ENCODE measurements around the gene RANBP1. TPM values are rescaled to one million over a fixed set of nuclear protein-coding genes. Genes with fewer than 3 reads are reported as not detected.

The RANBP1 gene
- total and polyA plus RNA-seq, 9 of the 15 experiments (the other 6 are each of a cell fraction or from before 2014, with no cell fraction given) = 162 to 2,891 (median 1,289) TPM

DNA sequence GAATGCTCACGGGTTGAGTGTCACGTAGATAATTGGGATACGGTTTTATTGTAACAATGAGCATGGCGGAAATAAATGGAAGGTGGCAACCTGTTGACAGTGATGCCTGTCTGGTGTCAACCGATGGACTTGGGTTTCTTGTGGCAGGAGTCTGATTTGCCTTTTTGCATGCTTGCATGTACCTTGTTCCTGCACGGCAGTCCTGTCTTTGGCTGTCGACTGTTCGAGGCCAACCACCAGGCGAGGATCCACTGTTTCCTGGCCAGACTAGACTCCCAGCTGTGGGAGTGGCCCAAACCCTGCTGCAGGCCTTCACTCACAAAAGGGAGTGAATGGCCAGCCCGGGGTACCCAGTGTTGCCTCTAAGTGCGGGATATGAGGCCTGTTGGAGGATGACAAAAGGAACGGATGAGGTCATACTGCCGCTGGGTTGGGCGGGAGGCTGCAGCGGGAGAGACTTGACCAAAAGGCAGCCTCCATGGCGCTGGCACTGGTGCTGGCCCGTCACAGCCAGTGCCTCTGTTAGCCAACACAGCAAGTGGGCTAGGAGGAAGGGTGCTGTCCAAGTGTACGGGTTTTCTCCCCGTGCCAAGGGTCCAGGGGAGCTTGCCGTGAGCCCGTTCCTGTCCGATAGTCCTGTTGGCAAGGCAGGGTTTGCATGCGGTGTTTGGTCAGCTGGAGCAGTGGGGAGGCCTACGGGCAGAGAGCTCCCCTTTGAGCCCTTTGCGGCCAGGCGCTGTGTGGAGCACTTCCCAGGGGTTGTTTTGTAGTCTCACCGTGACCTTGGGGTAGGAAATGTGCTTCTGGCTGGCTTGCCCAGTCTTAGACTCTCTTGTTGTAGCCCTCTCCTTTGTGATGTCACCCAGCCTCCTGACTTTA, 34.9 kb upstream of the RANBP1 start (continued):
- TF ChIP-seq, protein P1, sequence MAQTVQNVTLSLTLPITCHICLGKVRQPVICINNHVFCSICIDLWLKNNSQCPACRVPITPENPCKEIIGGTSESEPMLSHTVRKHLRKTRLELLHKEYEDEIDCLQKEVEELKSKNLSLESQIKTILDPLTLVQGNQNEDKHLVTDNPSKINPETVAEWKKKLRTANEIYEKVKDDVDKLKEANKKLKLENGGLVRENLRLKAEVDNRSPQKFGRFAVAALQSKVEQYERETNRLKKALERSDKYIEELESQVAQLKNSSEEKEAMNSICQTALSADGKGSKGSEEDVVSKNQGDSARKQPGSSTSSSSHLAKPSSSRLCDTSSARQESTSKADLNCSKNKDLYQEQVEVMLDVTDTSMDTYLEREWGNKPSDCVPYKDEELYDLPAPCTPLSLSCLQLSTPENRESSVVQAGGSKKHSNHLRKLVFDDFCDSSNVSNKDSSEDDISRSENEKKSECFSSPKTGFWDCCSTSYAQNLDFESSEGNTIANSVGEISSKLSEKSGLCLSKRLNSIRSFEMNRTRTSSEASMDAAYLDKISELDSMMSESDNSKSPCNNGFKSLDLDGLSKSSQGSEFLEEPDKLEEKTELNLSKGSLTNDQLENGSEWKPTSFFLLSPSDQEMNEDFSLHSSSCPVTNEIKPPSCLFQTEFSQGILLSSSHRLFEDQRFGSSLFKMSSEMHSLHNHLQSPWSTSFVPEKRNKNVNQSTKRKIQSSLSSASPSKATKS (CRISPR knock-in tag; IDR thresholded peaks at IDR 0.05) = 0 out of 2 replicates have a peak, but pooled peaks have one; percentile 63
- TF ChIP-seq, protein P2, sequence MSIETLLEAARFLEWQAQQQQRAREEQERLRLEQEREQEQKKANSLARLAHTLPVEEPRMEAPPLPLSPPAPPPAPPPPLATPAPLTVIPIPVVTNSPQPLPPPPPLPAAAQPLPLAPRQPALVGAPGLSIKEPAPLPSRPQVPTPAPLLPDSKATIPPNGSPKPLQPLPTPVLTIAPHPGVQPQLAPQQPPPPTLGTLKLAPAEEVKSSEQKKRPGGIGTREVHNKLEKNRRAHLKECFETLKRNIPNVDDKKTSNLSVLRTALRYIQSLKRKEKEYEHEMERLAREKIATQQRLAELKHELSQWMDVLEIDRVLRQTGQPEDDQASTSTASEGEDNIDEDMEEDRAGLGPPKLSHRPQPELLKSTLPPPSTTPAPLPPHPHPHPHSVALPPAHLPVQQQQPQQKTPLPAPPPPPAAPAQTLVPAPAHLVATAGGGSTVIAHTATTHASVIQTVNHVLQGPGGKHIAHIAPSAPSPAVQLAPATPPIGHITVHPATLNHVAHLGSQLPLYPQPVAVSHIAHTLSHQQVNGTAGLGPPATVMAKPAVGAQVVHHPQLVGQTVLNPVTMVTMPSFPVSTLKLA (conservative IDR thresholded peaks at IDR 0.05) = no peak
- no peak; the same call in 1 of the 2 replicates for TF ChIP-seq EP300 (IDR thresholded peaks at IDR 0.05; ENCODE audit: low read length)
- no peak; the same call in none of the 2 replicates for TF ChIP-seq MYC (IDR thresholded peaks at IDR 0.05; ENCODE audit: low read depth, low read length)
- peak; percentile 84; the same call in 1 of the 2 replicates for TF ChIP-seq MYC (CRISPR knock-in tag; IDR thresholded peaks at IDR 0.05; ENCODE audit: borderline replicate concordance, low read depth)
- TF ChIP-seq, protein P3, sequence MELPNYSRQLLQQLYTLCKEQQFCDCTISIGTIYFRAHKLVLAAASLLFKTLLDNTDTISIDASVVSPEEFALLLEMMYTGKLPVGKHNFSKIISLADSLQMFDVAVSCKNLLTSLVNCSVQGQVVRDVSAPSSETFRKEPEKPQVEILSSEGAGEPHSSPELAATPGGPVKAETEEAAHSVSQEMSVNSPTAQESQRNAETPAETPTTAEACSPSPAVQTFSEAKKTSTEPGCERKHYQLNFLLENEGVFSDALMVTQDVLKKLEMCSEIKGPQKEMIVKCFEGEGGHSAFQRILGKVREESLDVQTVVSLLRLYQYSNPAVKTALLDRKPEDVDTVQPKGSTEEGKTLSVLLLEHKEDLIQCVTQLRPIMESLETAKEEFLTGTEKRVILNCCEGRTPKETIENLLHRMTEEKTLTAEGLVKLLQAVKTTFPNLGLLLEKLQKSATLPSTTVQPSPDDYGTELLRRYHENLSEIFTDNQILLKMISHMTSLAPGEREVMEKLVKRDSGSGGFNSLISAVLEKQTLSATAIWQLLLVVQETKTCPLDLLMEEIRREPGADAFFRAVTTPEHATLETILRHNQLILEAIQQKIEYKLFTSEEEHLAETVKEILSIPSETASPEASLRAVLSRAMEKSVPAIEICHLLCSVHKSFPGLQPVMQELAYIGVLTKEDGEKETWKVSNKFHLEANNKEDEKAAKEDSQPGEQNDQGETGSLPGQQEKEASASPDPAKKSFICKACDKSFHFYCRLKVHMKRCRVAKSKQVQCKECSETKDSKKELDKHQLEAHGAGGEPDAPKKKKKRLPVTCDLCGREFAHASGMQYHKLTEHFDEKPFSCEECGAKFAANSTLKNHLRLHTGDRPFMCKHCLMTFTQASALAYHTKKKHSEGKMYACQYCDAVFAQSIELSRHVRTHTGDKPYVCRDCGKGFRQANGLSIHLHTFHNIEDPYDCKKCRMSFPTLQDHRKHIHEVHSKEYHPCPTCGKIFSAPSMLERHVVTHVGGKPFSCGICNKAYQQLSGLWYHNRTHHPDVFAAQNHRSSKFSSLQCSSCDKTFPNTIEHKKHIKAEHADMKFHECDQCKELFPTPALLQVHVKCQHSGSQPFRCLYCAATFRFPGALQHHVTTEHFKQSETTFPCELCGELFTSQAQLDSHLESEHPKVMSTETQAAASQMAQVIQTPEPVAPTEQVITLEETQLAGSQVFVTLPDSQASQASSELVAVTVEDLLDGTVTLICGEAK (IDR thresholded peaks at IDR 0.05) = no peak
- TF ChIP-seq, protein P3 (CRISPR knock-in tag; IDR thresholded peaks at IDR 0.05) = no peak
- no peak for TF ChIP-seq NCOA6 (IDR thresholded peaks at IDR 0.05)
- TF ChIP-seq PHF8 (IDR thresholded peaks at IDR 0.05; ENCODE audit: borderline replicate concordance, low read length) = no peak
- TF ChIP-seq THRAP3 (IDR thresholded peaks at IDR 0.05; ENCODE audit: borderline replicate concordance) = no peak
- TF ChIP-seq NR2C1 (IDR thresholded peaks at IDR 0.05) = no peak
- TF ChIP-seq NR2C1 (tag; IDR thresholded peaks at IDR 0.05) = no peak
- no peak for TF ChIP-seq MTA3 (IDR thresholded peaks at IDR 0.05; ENCODE audit: borderline replicate concordance)
- TF ChIP-seq ZBED1 (IDR thresholded peaks at IDR 0.05) = no peak
- TF ChIP-seq ZNF23 (CRISPR knock-in tag; IDR thresholded peaks at IDR 0.05) = no peak
- TF ChIP-seq GABPB2 (CRISPR knock-in tag; conservative IDR thresholded peaks at IDR 0.05) = no peak; the same call in 1 of the 2 replicates

Data from K562 (cell line).